NCI-H2227 treated with DMSO at 0.1 percent for 48 hours (cell line): ENCODE results near the gene LIG3.
"Not testable (repeated sequence)": the region's sequence is repeated elsewhere in the genome, so short reads cannot be mapped to it uniquely, and the experiment has no call there.

Experiments
- DNase-seq: peaks from one replicate; lab custom pipeline; 2025; lab: John Stamatoyannopoulos, UW

The LIG3 gene

DNA sequence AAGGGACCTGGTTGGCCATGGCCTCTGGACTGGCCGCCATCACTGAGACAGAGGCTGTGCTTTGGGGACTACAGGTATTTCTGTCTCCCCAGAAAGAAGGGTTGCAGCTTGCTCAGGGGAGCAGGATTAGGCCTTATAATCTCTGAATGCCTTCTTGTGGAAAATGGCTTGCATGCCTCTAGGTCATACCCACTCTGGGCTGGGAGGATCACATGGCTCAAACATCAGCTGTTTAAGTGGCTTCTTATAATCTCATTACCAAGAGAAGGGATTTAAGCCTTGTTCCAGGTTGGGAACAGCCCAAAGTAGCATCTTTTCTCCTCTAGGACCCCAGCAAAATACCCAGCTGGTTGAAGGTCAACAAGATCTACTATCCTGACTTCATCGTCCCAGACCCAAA, 19.1 kb downstream of the LIG3 start:
- DNase-seq: no peak

DNA sequence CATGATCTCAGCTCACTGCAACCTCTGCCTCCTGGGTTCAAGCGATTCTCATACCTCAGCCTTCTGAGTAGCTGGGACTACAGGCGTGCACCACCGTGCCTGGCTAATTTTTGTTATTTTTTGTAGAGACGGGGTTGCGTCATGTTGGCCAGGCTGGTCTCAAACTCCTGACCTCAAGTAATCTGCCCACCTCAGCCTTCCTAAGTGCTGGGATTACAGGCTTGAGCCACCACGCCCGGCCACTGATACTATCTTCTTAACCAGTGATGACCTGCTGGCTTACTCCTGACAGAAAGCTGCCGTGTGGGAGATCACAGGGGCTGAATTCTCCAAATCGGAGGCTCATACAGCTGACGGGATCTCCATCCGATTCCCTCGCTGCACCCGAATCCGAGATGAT, 20.7 kb downstream of the LIG3 start:
- not testable (repeated sequence) for DNase-seq

DNA sequence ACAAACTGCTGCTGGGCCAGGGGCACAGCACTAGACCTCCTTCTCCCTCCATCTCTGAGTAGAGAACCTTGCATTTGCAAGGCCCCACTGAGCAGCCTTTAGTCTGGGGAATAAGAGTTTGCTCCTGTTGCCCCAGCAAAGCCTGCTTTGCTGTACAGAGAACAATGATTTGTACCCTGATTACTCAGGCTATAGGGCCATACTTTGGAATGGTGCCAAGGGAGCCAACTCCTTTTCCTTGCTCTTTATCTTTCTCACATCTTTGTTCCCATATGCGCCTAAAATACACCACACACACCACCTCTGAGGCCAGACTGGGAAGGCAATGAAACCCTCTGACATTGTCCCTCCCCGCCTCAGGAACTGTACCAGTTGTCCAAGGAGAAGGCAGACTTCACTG, 21.2 kb downstream of the LIG3 start:
- DNase-seq: no peak

DNA sequence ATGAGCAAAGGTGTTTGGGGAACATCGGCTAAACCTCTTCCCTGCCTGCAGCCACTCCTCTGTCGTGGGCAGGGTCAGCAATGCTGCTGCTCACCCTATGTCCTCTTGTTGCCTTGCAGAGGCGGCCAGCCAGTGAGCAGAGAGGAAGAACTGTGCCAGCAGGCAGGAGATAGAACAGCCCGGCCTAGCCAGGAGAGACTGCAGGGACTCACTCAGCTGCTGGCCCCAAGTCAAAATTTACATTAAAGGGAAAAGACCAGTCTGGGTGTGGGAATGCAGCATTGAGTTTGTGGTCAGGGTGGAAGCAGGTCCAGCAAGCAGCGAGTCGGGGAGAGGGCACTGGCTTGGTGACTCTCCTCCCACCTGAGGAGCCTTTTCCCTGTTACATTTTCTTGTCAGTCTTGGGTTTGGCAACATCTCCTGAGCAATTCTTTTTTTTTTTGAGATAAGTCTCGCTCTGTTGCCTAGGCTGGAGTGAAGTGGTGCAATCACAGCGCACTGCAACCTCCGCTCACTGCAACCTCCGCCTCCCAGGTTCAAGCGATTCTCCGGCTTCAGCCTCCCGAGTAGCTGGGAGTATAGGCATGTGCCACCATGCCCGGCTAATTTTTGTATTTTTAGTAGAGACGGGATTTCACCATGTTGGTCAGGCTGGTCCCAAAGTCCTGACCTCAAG, 22.7 kb downstream of the LIG3 start:
- no peak for DNase-seq

DNA sequence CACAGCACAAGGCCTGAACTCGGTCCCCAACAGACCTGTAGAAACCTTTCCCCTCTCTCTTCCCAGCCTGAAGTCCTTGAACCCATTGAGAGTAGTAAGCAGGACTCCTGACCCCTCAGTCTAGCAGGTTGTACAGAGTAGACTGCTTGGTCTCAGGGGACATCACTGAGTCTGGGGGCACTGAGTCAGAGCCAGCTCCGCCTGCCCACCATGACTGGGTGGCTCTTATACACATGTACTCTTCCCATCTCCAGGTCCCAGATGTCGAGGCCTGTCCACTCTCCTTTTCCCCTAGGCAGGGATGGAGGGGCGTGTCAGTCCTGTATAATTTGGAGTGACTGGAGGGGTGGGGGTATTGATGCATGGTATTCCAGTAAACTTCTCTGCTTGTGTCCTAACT, 23.5 kb downstream of the LIG3 start:
- no peak for DNase-seq

DNA sequence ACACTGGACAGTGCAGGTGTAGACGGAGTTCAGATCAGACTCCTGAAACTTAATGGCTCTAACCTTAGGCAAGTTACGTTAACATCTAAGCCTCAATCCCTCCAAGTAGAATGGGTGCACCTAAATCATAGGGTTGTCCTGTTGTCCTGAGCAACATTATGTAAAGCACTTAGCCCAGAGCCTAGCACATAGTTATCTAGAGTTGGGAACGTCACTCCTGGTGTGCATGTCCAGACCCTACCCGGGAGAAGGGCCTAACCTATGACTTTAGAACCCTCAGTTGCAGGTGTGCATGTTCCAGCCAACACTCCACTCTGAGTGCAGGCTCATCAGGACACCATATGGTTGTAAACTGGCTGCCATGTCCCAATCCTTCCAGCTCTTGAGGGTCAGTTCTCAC, 26.0 kb downstream of the LIG3 start:
- no peak for DNase-seq

DNA sequence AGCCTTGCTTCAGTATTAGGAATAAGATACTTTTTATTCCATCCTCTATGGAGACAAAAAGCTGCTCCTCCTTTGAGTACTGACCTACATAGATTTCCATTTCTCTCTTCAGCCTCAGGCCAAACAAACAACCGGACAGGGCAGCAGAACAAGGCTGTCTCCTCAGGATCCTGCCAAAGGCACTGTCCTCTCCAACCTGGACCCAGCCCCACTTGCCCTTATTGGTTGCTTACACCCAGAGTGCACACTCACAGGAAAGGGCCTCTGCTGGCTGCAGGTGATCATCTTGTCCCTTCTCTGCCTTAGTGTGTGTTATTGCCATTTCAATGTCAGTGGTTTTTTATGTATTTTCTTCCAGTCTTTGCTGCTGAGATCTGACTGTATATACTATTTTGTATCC, 26.6 kb downstream of the LIG3 start:
- no peak for DNase-seq

DNA sequence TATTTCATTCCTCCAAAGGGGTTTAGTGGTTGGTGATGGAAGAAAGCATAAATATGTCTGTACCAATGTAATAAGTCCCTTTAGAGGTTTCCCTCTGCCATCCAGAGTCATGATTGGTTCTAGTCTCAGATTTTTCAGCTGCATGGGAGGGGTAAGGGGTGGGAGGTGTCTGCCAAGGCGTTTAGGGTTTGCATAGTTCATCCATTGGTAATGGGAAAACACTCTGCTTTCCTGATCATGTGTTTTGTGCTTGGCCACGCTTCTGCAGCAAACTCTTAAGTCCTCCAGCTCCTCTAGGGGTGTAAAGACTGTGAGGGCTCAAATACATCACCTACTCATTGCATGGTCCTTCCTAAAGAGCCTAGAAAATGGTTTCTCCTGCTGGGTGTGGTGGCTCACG, 29.8 kb downstream of the LIG3 start:
- no peak for DNase-seq

DNA sequence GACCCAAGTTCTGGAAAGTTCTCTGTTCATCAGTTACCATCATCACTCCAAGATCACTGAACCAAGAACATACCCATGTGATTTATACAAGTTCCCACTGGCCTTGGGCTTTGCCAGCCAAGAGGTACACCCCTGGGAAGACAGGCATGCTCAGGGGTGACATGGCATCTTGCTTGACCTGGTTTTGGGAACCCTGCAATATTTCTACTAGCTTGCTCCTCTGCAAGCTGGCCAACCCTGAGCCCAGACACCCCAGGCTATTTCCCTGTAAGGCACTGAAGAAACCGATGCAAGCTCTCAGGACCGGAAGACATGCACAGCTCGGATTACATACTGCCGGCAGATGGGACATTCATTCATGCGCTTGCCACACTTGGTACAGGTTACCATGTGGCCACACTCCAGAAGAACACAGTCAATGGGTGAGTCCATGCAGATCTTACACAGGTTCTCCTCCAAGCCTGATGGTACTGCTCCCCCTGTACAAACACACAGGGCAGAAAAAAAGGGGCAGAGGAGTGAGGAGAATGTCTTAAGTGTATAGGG, 31.4 kb downstream of the LIG3 start:
- DNase-seq: no peak

DNA sequence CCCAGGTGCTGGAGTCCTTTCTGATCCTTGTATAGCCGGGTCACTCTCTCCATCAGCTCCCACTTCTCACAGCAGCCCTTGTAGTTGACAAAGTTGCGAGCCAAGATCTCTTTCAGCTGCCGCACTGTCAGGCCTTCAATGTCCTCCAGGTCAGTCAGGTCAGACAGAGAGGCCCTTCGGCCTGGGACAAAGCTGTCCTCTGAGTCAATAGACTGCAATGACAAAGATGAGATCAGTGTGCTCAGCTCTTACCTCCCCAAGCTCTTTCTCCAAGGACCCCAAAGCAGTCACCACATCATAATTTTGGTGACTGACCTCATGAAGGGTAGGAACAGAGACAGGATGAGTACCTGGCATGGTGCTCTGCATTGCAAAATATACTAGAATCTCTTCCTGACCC, 36.1 kb downstream of the LIG3 start:
- DNase-seq: no peak

DNA sequence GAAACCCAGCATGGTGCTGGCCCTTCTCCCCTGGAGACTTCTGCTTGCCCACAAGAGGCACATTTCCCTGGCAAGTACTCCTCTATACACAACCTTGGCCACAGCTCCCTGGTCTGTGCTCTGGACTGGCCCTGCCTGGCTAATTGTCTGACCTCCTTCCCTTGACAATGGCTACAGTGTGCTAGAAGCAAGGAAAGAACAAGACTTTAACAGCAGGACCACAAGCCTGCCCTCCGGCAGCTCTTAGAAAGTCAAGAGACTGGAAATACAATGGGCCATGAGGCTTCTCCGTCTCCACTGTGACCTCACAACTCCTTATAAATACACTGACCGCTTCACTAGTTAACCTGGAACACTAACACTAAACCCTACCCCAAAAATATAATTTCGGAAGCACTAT, 36.7 kb downstream of the LIG3 start:
- DNase-seq: no peak

DNA sequence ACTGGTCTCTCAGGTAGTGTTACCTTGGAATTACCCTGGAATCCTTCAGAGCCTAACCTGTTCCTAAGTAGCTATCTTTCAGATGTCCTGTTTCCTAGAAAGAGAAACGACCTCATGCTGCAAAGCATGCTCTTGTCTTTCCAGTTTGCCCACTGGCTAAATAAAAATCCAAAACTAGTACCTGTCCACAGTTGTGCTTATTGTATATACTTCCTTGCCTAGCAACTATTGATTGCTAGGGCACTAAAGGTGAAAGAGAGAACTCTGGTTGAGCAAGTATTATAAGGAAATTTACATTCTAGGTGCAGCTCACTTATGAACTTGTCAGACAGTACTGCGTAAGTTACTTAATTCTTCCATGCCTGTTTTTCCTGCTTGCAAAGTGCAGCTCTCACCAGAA, 38.5 kb downstream of the LIG3 start:
- DNase-seq: no peak

DNA sequence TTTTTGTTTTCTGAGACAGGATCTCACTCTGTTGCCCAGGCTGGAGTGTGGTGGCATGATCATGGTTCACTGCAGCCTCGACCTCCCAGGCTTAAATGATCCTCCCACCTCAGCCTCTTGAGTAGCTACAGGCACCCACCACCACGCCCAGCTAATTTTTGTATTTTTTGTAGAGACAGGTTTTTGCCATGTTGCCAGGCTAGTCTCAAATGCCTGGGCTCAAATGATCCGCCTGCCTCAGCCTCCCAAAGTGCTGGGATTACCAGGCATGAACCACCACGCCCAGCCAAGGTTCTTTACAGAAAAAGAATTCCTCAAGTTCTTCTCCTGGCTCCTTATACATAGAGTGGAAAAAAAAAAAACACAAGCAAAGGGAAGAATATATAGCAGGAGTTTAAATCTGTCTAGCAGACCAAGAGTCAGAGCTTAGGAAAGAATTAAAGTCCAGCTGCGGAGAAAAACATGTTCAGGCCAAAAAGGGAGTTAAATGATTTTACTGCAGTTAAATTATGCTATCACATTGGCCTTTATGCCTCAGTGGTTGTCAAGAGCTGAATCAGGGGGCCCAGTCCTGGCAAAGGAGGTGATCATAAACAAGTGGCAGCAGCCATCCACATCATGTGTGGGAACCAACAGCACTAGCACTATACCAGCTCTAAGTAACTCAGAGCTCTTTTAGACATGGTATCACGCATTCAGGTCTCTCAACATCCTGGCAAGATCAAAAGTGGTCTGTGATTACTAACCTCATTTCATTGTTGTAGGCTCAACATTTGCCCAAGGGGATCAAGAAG, 39.3 kb downstream of the LIG3 start:
- no peak for DNase-seq

DNA sequence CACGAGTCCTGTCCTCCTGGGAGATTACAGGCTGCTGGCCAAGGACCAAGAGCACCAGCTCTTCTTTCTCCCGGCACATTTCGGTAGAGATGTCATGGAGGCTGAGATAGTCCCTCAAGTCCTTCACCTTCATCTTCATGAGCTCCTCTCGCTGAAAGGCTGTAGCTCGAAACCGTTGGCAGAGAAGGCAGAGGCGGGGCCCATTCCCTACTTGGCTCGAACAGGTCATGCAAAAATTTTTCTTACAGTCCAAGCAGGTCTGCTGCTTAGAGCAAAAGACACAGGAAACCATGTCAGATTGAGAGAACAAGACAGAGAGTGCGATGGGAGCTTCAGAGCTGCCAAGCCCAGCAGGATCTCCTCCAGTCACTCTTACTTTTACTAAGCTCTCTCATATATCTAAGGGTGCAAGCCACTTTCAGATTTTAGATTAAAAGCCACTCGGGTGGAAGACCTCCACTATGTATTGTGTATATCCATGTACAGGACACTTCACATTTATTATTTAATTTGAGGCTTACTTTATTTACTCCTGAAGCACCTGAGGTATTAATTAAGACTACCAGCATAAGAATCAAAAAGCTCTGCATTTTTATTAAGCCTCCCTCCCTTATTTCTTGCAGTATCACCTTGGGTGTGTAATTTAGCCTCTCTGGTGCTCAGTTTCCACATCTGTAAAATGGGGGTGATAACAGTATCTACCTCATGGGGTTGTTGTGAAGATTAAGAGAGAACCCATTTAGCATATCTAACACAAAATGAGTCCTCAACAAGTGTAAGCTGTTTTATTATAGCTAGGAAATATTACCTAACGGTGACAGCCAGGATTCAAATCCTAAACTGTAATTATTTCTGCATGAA, 41.4 kb downstream of the LIG3 start:
- no peak for DNase-seq

DNA sequence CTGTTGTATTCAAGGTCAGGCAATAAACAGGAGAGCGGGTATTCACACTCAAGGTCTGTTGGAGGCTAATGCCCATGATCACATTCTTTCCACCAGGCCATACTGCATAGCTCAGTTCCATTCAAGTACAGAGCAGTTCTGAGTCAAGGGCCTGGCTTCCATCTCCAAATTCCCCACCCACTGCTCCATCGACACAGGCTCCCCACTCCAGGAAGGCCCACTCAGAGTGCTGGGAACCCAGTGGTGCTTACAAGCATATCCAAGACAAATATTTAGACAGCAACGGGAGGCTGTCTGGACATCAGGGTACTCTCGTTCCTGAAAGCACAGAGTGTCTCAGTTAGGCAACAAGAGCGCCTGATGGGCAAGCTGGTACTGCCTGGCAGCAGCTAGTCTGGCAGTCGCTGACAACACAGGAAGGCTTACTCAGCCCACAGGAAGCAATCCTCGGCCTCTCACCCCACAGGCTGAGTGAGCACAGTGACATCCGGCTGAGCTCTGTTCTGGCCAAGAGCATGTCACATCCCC, 42.3 kb downstream of the LIG3 start:
- DNase-seq: no peak

DNA sequence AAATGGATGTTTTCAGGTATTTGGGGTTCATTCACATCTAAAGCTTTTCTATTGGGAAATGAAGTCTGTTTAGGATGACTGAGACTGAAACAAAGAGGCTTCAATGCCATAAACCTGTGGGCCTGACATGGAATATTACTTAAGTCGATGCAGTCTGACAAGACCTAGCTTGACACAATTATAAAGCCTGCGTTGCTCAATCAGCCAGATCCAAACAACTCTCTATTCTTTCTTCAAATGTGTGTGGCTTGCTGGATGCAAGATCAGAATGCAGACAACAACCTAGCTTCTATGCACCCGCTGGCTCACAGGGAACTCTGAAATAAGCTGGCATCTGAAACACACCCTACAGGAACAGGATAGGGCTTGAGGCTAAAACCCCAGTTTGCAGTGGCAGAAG, 43.2 kb downstream of the LIG3 start:
- DNase-seq: no peak

DNA sequence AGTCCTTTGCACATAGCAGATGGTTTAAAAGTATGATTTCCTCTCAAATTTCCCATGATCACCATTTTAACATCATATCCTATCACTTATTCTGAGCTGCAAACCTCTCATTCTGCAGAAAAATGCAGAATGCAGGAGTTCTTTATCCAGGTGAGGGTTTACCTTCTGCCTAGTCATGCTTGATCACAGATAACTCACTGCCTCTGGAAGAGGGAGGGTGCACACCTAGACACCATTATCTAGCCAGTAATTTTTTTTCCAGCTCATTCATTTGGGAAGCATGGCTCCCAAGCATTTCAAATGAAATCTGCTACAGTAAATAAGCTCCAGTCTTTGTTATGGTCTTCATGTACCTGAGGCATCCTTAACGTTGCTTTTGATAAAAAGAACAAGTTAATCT, 45.2 kb downstream of the LIG3 start:
- DNase-seq: no peak

DNA sequence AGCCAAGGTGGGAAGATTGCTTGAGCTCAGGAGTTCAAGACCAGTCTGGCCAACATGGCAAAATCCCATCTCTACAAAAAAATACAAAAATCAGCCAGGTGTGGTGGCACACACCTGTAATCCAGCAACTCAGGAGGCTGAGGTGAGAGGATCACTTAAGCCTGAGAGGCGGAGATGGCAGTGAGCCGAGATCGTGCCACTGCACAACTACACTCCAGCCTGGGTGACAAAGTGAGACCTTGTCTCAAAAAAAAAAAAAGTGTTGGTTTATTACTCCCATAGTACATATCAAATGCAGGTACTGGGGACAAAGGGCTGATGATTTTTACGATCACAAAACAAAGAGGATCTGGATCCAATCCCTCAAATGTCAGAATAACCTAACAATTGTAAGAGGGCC, 47.8 kb downstream of the LIG3 start:
- DNase-seq: not testable (repeated sequence)

DNA sequence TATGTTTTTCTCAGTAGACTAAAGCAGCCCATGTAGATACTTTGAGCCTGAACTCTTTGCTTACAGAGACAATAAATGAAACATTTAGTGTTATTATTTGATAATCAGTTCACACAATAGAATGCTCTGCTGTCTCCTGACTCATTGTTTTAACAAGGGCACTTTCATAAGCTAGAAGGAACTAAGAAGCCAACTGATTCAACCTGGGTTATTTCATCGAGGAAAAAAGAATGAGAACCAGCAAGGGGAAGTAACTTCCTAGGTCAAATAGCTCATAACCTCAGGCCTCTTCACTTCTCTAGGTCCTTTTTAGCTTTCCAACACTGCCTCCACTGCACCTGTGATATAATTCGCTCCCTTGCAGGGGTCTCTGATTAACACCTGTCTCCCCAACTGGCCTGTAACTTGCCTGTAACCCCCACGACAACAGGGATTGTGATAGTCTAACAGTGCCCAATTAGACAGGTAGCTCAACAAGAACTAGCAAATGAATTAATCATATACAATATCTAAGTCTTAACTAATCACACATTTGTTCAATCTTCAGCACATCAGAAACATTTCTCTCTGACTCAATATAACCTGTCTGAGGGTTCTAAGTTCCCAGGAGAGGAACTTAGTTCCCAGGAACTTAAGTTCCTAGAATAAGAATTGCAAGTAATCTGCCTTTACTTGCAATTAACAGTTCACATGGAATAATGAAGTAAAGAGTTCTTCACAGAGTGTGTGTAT, 48.4 kb downstream of the LIG3 start:
- DNase-seq: no peak

DNA sequence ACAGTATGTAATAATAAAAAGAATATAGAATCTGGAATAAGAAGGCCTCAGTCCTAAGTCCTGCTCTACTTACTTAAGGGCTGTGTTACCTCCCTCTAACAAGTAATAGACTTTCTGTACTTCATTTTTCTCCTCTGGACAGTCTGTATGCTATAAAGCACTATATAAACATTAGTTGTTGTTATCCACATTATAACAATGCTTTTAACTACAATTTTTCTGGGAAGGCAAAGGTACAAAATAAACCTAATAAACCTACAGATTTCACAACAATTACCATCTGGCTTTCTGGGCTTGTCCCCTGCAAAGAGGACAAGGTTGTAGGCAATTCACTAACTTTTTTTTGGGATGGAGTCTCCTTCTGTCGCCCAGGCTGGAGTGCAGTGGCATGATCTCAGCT, 50.5 kb downstream of the LIG3 start:
- DNase-seq: no peak

DNA sequence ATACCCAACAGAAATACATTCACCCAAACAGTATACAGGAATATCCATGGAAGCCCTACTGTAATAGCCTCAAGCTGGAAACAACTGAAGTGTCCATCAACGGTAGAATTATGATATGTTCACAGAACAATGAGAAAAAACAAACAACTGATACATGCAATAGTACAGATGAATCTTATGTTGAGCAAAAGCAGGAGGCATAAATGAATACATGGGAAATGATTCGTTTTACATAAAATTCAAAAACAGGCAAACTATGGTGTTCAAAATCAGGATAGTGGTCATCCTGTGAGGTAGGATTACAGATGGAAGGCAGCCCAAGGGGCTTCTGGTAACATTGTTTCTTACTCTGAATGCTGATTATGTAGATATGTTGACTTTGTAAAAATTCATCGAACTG, 58.1 kb downstream of the LIG3 start:
- no peak for DNase-seq

DNA sequence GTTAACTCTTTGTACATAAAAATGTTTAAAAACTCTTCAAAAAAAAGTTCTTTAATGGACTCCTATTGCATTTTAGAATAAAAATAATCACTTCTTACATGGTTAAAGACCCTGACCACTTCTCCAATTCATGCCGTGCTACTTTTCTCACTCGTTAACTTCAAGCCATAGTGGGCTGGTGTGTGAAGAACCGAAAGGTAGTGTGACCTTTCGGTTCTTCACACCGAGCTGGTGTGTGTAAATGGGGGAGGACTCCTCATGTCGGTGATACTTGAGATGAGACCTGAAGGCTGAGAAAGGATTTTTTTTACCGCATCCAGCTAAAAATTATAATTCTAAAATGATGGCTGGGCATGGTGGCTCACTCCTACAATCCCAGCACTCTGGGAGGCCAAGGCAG, 61.1 kb downstream of the LIG3 start:
- no peak for DNase-seq
